ENCODE measurements around the gene CTIF. TPM values are rescaled to one million over a fixed set of nuclear protein-coding genes. Genes with fewer than 3 reads are reported as not detected.

Gene CTIF
- total and polyA plus RNA-seq, 4 donors: 10.6 to 26.7 (median 12.3) TPM

- Histone ChIP-seq H3K4me1 (ENCODE audit: control insufficient read depth in 4 of 4, insufficient read depth in 4 of 4, low read length in 3 of 4) (no peaks in the 10 kb centered on the region), H3K36me3 (ENCODE audit: control insufficient read depth in 4 of 4, insufficient read depth in 3 of 4, low read depth in 1 of 4, low read length in 3 of 4) (peaks cover 0 to 27% (median 6%) of the 10 kb centered on the region in 4 donors), H3K27me3 (ENCODE audit: control insufficient read depth in 4 of 4, insufficient read depth in 4 of 4, low read length in 3 of 4) (no peaks in the 10 kb centered on the region), H3K4me3 (ENCODE audit: low read depth in 1 of 3, low read length in 3 of 3) (no peak overlapping the region), H3K9ac (ENCODE audit: low read depth in 1 of 2, low read length in 2 of 2) (no peak overlapping the region), H3K9me3 (ENCODE audit: control insufficient read depth in 4 of 4, low read length in 3 of 4) (no peaks in the 10 kb centered on the region), H3K27ac (ENCODE audit: low read depth in 1 of 2, low read length in 2 of 2) (no peak overlapping the region)
- no peak for DNase-seq (ENCODE audit: low spot score)
- 89% methylated on average over 7 of the region's 7 CpGs for WGBS
- TF ChIP-seq SP1 (IDR thresholded peaks at IDR 0.05) (no peak), FOXA1 (IDR thresholded peaks at IDR 0.05) (no peak), JUND (IDR thresholded peaks at IDR 0.05) (no peak), MAX (IDR thresholded peaks at IDR 0.05) (no peak), HNF4G (IDR thresholded peaks at IDR 0.05) (no peak), RXRA (IDR thresholded peaks at IDR 0.05) (no peak)
- TF ChIP-seq, protein P1, sequence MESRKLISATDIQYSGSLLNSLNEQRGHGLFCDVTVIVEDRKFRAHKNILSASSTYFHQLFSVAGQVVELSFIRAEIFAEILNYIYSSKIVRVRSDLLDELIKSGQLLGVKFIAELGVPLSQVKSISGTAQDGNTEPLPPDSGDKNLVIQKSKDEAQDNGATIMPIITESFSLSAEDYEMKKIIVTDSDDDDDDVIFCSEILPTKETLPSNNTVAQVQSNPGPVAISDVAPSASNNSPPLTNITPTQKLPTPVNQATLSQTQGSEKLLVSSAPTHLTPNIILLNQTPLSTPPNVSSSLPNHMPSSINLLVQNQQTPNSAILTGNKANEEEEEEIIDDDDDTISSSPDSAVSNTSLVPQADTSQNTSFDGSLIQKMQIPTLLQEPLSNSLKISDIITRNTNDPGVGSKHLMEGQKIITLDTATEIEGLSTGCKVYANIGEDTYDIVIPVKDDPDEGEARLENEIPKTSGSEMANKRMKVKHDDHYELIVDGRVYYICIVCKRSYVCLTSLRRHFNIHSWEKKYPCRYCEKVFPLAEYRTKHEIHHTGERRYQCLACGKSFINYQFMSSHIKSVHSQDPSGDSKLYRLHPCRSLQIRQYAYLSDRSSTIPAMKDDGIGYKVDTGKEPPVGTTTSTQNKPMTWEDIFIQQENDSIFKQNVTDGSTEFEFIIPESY (IDR thresholded peaks at IDR 0.05): no peak
Observed at GRCh38 chr18:48623468-48624235, 84.8 kb downstream of the CTIF start.

DNA sequence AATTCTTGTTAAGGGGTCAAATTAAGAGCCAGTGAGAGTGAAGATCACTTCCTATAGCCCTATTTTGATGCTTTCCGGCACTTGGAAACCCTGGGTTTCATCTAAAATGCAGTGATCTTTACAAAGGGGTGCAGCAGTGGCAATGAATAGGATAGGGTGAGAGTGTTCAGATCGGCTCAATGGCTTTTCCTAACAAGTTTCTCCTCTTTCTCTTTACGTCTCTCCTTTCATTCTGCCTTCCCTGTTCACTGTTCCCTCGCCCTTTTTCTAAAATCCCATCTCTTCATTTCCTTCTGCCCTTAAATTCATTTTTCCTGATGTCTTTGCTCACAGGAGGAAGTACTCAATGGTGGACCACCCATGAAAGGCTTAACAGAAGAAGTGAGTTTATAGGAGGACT lies 86.0 kb downstream of the CTIF start:
- no peaks in the 10 kb centered on the region for H3K9me3 ChIP-seq (ENCODE audit: control insufficient read depth in 4 of 4, low read length in 3 of 4)
- H3K4me1 ChIP-seq (ENCODE audit: control insufficient read depth in 4 of 4, insufficient read depth in 4 of 4, low read length in 3 of 4): no peaks in the 10 kb centered on the region
- TF ChIP-seq, protein P2, sequence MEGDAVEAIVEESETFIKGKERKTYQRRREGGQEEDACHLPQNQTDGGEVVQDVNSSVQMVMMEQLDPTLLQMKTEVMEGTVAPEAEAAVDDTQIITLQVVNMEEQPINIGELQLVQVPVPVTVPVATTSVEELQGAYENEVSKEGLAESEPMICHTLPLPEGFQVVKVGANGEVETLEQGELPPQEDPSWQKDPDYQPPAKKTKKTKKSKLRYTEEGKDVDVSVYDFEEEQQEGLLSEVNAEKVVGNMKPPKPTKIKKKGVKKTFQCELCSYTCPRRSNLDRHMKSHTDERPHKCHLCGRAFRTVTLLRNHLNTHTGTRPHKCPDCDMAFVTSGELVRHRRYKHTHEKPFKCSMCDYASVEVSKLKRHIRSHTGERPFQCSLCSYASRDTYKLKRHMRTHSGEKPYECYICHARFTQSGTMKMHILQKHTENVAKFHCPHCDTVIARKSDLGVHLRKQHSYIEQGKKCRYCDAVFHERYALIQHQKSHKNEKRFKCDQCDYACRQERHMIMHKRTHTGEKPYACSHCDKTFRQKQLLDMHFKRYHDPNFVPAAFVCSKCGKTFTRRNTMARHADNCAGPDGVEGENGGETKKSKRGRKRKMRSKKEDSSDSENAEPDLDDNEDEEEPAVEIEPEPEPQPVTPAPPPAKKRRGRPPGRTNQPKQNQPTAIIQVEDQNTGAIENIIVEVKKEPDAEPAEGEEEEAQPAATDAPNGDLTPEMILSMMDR (IDR thresholded peaks at IDR 0.05; ENCODE audit: low read depth, low read length, missing input control): no peak
- TF ChIP-seq ATF3 (IDR thresholded peaks at IDR 0.05) (no peak), RAD21 (IDR thresholded peaks at IDR 0.05) (no peak), REST (IDR thresholded peaks at IDR 0.05) (no peak), GABPA (IDR thresholded peaks at IDR 0.05 in 1 of 2, conservative IDR thresholded peaks at IDR 0.05 in 1 of 2) (no peak), SP1 (IDR thresholded peaks at IDR 0.05) (no peak), YY1 (IDR thresholded peaks at IDR 0.05) (no peak), FOXA1 (IDR thresholded peaks at IDR 0.05) (no peak), HNF4G (IDR thresholded peaks at IDR 0.05) (no peak), RXRA (IDR thresholded peaks at IDR 0.05) (no peak)
- no peak for DNase-seq (ENCODE audit: low spot score)
- H3K36me3 ChIP-seq (ENCODE audit: control insufficient read depth in 4 of 4, insufficient read depth in 3 of 4, low read depth in 1 of 4, low read length in 3 of 4): peaks cover 0 to 21% (median 4%) of the 10 kb centered on the region in 4 donors
- H3K4me3 ChIP-seq (ENCODE audit: low read depth in 1 of 3, low read length in 3 of 3): no peak overlapping the region
- WGBS: 93% methylated on average over 4 of the region's 4 CpGs
- no peaks in the 10 kb centered on the region for H3K27me3 ChIP-seq (ENCODE audit: control insufficient read depth in 4 of 4, insufficient read depth in 4 of 4, low read length in 3 of 4)
- no peak overlapping the region for H3K27ac ChIP-seq (ENCODE audit: low read depth in 1 of 2, low read length in 2 of 2)
- no peak overlapping the region for H3K9ac ChIP-seq (ENCODE audit: low read depth in 1 of 2, low read length in 2 of 2)

Measured in liver (tissue), 9 donors.